GM18858 (cell line): ENCODE results near the gene RTN4RL1.

Experiments
- ATAC-seq: cut with Tn5 transposase; IDR thresholded peaks from one replicate; pipeline ENCODE4 v1.9.1; 2021; ENCODE audit not compliant: unreplicated experiment

Gene RTN4RL1

DNA sequence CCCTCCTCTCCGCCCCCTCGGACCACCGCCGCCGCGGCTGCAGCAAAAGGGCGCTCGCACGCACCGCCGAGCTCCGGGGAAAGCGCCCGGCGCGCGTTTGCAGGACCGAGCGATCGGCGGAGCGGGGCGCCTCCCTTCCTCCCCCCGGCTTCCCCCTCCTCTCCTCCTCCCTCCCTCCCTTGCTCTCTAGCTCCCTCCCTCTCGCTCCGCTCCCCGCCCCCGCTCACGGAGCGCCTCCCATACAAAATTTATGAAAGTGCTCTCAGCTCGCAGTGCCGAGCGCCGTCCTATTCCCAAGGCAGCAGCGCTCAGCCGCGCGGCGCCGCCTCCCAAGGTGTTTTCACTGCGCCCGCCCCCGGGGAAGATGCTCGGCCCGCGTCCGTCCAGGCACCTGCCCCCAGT, at the start of gene RTN4RL1:
Gene RTN4RL1, minus strand, starts transcription at position 115 of the 402 bp plus-strand sequence. CDS start 469 bp downstream, outside the sequence.
- no peak for ATAC-seq

GRCh38 chr17:2074919-2075318, 49.8 kb upstream of the RTN4RL1 start:
- no peak for ATAC-seq

DNA sequence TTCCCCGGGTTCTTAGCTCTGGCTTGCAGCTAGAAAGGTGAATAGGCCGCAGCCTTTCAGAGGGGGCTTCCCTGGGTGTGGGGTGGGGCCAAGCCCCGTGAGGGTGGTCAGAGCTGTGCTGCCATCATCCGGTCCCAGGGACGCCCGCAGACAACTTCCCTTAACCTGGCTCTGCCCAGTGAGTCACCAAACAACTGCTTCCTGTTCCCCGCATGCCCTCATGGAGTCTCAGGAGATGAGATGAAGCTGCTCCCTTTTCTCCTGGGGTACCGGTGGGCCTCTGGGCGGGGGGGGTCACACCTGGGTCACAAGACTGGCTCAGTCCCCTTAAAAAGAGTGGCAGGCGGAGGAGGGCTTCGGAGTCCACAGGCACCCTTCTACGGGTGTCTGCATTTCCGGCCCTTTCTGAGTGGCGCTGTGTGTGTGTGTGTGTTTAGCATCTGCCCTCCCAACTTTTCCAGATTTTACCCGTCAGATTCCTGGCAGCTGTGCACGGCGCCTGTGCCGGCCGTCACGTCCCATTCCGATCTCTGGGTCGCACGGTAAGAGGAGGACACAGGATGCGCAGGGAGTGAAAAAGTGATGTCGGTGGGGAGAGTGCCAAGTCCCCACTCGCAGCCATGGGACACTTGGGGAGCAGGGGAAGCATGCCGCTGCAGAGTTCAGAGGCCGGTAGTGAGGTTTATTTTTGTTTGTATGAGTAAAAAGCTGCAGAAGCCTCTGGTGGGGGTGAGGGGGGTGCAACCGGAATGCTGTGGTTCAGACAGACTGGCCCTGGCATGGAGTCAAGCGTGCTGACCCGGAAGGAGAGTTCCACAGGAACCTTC, 46.5 kb upstream of the RTN4RL1 start:
- no peak for ATAC-seq

GRCh38 chr17:2071024-2071385, 45.9 kb upstream of the RTN4RL1 start:
- ATAC-seq: no peak

GRCh38 chr17:2070241-2071023, 45.3 kb upstream of the RTN4RL1 start:
- ATAC-seq: peak; percentile 65

- no peak for ATAC-seq
These were observed 43.5 kb upstream of the RTN4RL1 start for GRCh38 chr17:2068519-2069051.

DNA sequence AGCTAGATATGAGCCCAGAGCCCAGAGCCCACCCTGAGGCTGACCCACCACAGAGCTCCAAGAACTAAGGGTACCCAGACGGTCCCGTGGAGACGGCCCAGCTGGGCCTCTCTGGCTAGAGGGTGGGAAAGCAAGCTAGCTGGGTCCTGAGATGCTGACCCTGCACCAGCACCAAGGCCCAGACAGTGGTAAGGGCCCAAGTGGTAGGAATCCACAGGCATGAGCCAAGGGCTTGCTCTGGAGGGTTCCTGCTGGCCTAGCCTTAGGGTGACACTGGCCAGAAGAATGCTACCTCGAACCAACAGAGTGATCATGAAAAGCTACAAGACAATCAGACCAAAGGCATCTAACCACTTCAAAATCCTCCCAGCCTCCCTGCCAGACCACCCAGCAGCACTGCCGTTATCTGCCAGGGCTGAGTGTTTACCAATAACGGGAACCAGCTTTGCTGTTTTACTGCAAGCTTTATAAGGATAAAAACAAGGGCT, 42.9 kb upstream of the RTN4RL1 start:
- ATAC-seq: no peak

DNA sequence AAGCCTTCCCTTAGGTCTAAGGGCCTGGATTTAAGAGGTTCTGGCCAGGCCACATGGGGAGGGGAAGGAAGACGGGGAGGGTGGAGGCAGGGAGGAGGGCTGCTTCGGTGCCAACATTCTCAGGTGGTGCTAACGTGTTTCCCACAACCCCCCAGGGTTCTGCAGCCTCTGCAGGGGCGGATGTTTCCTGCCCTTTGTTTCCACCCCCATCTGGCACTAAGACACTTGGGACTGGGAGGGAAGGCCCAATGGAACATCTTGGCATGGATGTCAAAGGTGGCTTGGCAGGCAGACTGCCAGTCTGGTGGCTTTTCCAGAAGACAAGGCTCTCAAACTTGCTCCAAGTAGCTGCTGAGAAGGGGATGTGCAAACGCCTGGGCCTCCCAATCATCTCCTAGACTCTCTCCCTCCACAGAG, 42.5 kb upstream of the RTN4RL1 start:
- ATAC-seq: no peak

GRCh38 chr17:2067048-2067561, 42.0 kb upstream of the RTN4RL1 start:
- ATAC-seq: no peak

- no peak for ATAC-seq
These were observed 40.8 kb upstream of the RTN4RL1 start for GRCh38 chr17:2065949-2066400.

- ATAC-seq: no peak
These were observed 40.0 kb upstream of the RTN4RL1 start for GRCh38 chr17:2064980-2065785.

DNA sequence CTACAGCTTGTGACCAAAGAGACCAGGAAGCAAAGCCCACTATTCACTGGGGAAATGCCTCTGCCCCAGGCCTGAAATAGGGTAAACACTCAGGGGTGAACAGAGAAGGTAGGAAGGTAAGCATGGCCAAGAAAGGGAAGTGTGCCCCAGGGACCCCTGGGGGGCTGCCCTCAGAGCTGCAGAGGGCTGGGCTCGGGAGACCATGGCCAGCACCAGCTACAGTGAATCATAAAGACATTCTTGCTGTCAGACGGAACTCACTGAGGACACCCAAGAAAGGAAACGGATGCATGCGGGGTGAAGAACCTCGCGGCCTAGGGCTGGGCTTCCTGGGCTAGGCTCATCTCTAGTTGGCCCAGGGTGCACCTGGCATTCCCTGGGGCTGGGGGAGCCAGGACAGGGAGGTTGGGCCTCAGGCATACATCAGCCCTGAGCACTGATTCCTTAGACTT, 39.4 kb upstream of the RTN4RL1 start:
- no peak for ATAC-seq

DNA sequence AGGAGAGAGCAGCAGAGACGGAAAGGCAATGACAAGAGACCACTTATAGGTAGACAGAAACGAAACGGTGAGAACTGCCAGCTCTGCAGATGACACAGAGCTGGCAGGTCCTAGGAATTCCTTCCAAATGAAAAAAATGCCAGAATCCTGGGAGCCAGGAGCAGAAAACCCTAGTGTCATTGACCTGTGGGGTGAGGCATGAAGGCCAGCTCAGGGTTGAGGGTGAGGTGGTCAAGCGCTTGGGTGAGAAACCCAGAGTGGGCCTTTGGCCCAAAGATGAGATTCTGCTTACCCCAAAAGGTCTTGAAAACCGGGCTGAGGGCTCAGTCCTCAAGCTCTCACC, 39.0 kb upstream of the RTN4RL1 start:
- no peak for ATAC-seq

- ATAC-seq: no peak
These were observed 38.4 kb upstream of the RTN4RL1 start for GRCh38 chr17:2063261-2064146.

- no peak for ATAC-seq
These were observed 37.5 kb upstream of the RTN4RL1 start for GRCh38 chr17:2062571-2063183.

GRCh38 chr17:2061441-2061958, 36.4 kb upstream of the RTN4RL1 start:
- ATAC-seq: no peak

DNA sequence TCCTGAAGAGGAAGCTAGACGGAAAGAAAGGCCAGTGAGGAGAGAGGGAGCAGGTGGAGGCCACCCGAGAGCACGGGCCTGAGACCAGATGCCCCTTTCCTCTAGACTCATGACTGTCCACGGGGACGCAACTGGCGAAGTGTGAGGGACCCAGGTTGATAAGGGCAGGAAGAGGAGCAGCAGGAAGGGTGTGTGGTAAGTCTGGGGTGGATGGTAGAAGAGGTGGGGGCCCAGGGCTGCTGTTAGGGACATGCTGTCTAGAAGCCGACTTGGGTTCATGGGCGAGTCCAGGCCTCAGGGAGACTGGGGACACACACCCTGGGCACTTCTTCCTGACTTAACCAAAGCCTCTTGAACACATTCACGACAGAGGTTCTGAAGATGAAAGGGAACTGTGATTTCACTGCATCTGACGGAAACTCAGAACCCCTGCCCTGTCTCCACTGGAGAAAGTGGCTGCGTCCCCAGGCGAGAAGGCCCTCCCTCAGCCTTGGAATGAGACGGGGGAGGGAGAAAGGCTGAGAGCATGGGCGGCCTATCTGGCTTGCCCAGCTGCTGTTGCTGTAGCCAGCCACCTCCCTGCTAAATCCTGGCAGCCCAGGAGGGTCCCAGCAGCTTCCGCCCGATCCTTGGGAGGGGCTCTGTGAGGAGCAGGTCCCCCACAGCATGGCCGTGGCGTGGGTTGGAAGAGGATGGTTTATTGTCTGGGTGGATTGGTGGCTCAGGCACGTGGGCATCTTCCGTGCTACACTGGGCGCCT, 35.7 kb upstream of the RTN4RL1 start:
- no peak for ATAC-seq

DNA sequence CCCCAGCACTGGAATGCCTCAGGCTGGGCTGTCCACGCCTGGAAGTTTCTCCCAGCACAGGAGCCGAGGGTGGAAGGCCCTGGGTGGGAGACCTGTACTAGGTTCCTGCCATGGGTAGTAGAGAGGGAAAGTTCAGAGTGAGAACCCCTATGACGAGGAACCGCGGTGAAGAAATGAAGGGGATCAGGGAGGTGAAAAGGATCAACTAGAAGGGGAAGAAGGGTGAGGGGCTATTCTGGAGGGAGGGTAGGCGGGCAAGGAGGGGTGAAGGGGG, 35.2 kb upstream of the RTN4RL1 start:
- no peak for ATAC-seq
